PC-9 (cell line): Measurements from ENCODE around the gene SIGLEC6.

Experiments
- CTCF ChIP-seq: fragments of 200-600 bp; sonication (generic); conservative IDR thresholded peaks from 2 replicates; pipeline ENCODE4 v1.6.1; 2017; ENCODE audit warnings: mixed run types, antibody characterized with exemption, mild to moderate bottlenecking, moderate library complexity
- EZH2 ChIP-seq: fragments of 200-600 bp; sonication (generic); IDR thresholded peaks from 2 replicates; pipeline ENCODE4 v1.8.0; 2017; ENCODE audit warnings: antibody characterized with exemption, low read depth

- TF ChIP-seq CTCF, result no peak
- no peak for TF ChIP-seq EZH2
Measured at GRCh38 chr19:51571599-51571998, 40.1 kb upstream of the SIGLEC6 start.
